HG03432 (cell line): ENCODE data around the gene GIT1.
"Not testable (repeated sequence)": the region's sequence is repeated elsewhere in the genome, so short reads cannot be mapped to it uniquely, and the experiment has no call there.

Source experiments
- ATAC-seq: cut with Tn5 transposase; IDR thresholded peaks from one replicate; pipeline ENCODE4 v1.9.1; 2021; ENCODE audit warnings: mild to moderate bottlenecking, moderate library complexity; ENCODE audit not compliant: unreplicated experiment

GIT1 gene

GRCh38 chr17:29567554-29568330 lies 21.7 kb downstream of the GIT1 start:
- ATAC-seq, result peak; percentile 39

- ATAC-seq, result no peak
These were observed 22.2 kb downstream of the GIT1 start for GRCh38 chr17:29567304-29567553.

GRCh38 chr17:29566473-29567303 lies 22.8 kb downstream of the GIT1 start, which contains the start of gene ABHD15:
ABHD15 (minus strand) TSS chr17:29567037; CDS start chr17:29566966, 71 bp downstream.
- ATAC-seq, result peak; percentile 25

- ATAC-seq, result peak; percentile 26
These were observed 23.6 kb downstream of the GIT1 start for GRCh38 chr17:29565643-29566472.

GRCh38 chr17:29563816-29564215 lies 25.6 kb downstream of the GIT1 start:
- ATAC-seq, result no peak

GRCh38 chr17:29562615-29563014 lies 26.8 kb downstream of the GIT1 start:
- no peak for ATAC-seq

- no peak for ATAC-seq
These were observed 27.6 kb downstream of the GIT1 start for GRCh38 chr17:29561554-29562517.

GRCh38 chr17:29560316-29560715 lies 29.1 kb downstream of the GIT1 start:
- no peak for ATAC-seq

GRCh38 chr17:29559640-29560039 lies 29.8 kb downstream of the GIT1 start:
- ATAC-seq, result no peak

- ATAC-seq, result not testable (repeated sequence)
These were observed 31.3 kb downstream of the GIT1 start for GRCh38 chr17:29558139-29558538.

- ATAC-seq, result no peak
These were observed 31.7 kb downstream of the GIT1 start for GRCh38 chr17:29557739-29558116.

GRCh38 chr17:29557085-29557738 lies 32.2 kb downstream of the GIT1 start:
- no peak for ATAC-seq

- no peak for ATAC-seq
These were observed 33.6 kb downstream of the GIT1 start for GRCh38 chr17:29555840-29556239.

- ATAC-seq, result no peak
These were observed 40.1 kb downstream of the GIT1 start for GRCh38 chr17:29549177-29549923.

GRCh38 chr17:29546830-29547229 lies 42.6 kb downstream of the GIT1 start:
- no peak for ATAC-seq

GRCh38 chr17:29546085-29546484 lies 43.4 kb downstream of the GIT1 start:
- ATAC-seq, result no peak

GRCh38 chr17:29544066-29544465 lies 45.4 kb downstream of the GIT1 start:
- no peak for ATAC-seq

- ATAC-seq, result no peak
These were observed 55.5 kb downstream of the GIT1 start for GRCh38 chr17:29533976-29534375.

- no peak for ATAC-seq
These were observed 63.1 kb downstream of the GIT1 start for GRCh38 chr17:29526322-29526721.
